ENCODE data around the gene NUP42.

Gene NUP42

GRCh38 chr7:23247603-23248335 lies 65.9 kb downstream of the NUP42 start:
- Histone ChIP-seq H2AK5ac (ENCODE audit: low read length) (no peak overlapping the region), H3K27ac (ENCODE audit: low read depth, low read length) (no peak overlapping the region), H4K8ac (ENCODE audit: low read depth, low read length) (no peak overlapping the region), H3K4me3 (ENCODE audit: low read length) (no peak overlapping the region), H3K79me1 (ENCODE audit: low read length) (no peaks in the 10 kb centered on the region), H3K27me3 (ENCODE audit: insufficient read depth, low read length, poor library complexity) (no peaks in the 10 kb centered on the region), H3K23ac (ENCODE audit: low read length) (no peak overlapping the region), H3K18ac (ENCODE audit: low read length) (no peak overlapping the region), H3K4me2 (ENCODE audit: low read length) (peak overlapping the region; percentile 37), H3K56ac (ENCODE audit: low read length) (peak overlapping the region; percentile 59), H2BK120ac (ENCODE audit: low read depth, low read length) (no peak overlapping the region), H3K9ac (ENCODE audit: low read length) (peak overlapping the region; percentile 10), H3K79me2 (ENCODE audit: control insufficient read depth, insufficient read depth, low read length) (no peaks in the 10 kb centered on the region), H3K36me3 (ENCODE audit: control insufficient read depth, insufficient read depth, low read length) (no peaks in the 10 kb centered on the region), H2BK5ac (ENCODE audit: low read length) (no peak overlapping the region), H4K5ac (ENCODE audit: low read length) (no peak overlapping the region), H2BK15ac (replicated peaks; ENCODE audit: low read depth) (no peak overlapping the region), H3K4me1 (ENCODE audit: control insufficient read depth, low read depth, low read length) (no peaks in the 10 kb centered on the region), H3K4ac (ENCODE audit: low read depth, low read length) (no peak overlapping the region)
- peak; percentile 16 for DNase-seq
- no CpG with 5 or more reads among the region's 53 CpGs for WGBS (ENCODE audit: extremely low coverage, insufficient coverage, low lambda C conversion rate)

- Histone ChIP-seq H3K9ac (ENCODE audit: low read length) (no peak overlapping the region), H3K4me3 (ENCODE audit: low read length) (no peak overlapping the region), H3K23ac (ENCODE audit: low read length) (no peak overlapping the region), H2BK120ac (ENCODE audit: low read depth, low read length) (no peak overlapping the region), H3K4ac (ENCODE audit: low read depth, low read length) (no peak overlapping the region), H3K27ac (ENCODE audit: low read depth, low read length) (no peak overlapping the region), H2BK5ac (ENCODE audit: low read length) (no peak overlapping the region), H2AK5ac (ENCODE audit: low read length) (no peak overlapping the region), H2BK15ac (replicated peaks; ENCODE audit: low read depth) (no peak overlapping the region), H3K18ac (ENCODE audit: low read length) (no peak overlapping the region), H3K56ac (ENCODE audit: low read length) (no peak overlapping the region), H3K4me2 (ENCODE audit: low read length) (no peak overlapping the region), H3K36me3 (ENCODE audit: control insufficient read depth, insufficient read depth, low read length) (no peaks in the 10 kb centered on the region), H3K79me2 (ENCODE audit: control insufficient read depth, insufficient read depth, low read length) (no peaks in the 10 kb centered on the region), H3K27me3 (ENCODE audit: insufficient read depth, low read length, poor library complexity) (no peaks in the 10 kb centered on the region), H3K4me1 (ENCODE audit: control insufficient read depth, low read depth, low read length) (no peaks in the 10 kb centered on the region), H4K8ac (ENCODE audit: low read depth, low read length) (no peak overlapping the region), H4K5ac (ENCODE audit: low read length) (no peak overlapping the region), H3K79me1 (ENCODE audit: low read length) (no peaks in the 10 kb centered on the region)
- no peak for DNase-seq
Observed at GRCh38 chr7:23249486-23249885, 67.6 kb downstream of the NUP42 start.

Data from mesendoderm (in vitro differentiated cells).